C4-2B (cell line): ENCODE measurements around the gene SERPINE3.

Experiments used
- H3K27ac ChIP-seq: fragments of 450-650 bp; 2 replicates; pipeline ENCODE4 v1.5.1; 2017
- ZFX ChIP-seq: fragments of 450-650 bp; IDR thresholded peaks from 2 replicates; pipeline ENCODE4 v1.6.1; 2017
- TF ChIP-seq, protein P1 (sequence below): fragments of 450-650 bp; conservative IDR thresholded peaks from 2 replicates; pipeline ENCODE4 v1.5.1; 2017; ENCODE audit warnings: mild to moderate bottlenecking

Gene SERPINE3

DNA sequence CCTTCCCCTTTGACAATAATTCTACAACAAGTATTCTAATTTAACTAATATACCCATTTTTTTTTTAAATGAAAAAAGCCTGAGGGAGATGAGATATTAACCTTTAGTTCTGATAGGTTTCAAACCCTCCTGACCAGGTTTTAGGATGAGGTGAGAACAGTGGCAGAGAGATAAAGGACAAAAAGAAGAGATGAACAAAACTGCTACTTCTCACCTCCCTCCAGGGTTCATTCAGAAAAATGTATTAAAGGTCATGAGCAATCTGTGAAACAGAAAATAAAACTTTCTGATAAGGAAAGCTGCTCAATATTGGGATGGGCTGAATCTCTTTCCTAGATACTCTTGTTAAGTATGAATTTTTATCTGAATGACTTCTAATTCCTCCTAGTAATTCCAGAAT, 24.1 kb downstream of the SERPINE3 start:
- TF ChIP-seq, protein P1, sequence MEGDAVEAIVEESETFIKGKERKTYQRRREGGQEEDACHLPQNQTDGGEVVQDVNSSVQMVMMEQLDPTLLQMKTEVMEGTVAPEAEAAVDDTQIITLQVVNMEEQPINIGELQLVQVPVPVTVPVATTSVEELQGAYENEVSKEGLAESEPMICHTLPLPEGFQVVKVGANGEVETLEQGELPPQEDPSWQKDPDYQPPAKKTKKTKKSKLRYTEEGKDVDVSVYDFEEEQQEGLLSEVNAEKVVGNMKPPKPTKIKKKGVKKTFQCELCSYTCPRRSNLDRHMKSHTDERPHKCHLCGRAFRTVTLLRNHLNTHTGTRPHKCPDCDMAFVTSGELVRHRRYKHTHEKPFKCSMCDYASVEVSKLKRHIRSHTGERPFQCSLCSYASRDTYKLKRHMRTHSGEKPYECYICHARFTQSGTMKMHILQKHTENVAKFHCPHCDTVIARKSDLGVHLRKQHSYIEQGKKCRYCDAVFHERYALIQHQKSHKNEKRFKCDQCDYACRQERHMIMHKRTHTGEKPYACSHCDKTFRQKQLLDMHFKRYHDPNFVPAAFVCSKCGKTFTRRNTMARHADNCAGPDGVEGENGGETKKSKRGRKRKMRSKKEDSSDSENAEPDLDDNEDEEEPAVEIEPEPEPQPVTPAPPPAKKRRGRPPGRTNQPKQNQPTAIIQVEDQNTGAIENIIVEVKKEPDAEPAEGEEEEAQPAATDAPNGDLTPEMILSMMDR, result no peak
- TF ChIP-seq ZFX, result no peak
- no peak overlapping the region for H3K27ac ChIP-seq

DNA sequence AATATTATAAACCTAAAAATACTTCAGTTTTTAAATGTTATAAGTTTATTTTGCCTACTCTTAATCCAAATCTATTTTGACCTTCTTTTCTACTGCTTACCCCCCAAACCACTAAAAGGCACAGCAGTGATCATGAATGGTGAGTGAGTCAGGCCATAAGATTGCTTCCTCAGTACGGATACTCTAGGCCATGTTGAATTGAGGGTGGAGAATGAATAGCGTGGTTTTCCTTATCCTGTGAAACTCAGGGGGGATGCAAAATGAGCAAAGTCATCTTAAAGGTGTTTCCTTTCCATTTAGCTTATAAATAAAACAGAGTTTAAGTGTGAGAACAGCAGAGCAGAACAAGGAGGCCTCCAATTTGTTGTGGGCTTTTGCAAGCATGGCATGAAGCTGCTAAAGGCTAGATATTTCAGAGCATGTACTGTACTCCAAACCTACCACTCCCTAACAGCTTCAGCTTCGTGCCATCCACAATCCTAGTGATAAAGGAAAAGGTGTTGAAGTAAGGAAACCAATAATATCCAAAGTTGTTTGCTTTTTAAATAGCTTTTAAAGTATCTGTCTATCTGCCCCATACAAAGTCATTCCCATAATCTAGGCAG, 25.0 kb downstream of the SERPINE3 start:
- H3K27ac ChIP-seq, result no peak overlapping the region
- TF ChIP-seq, protein P1, result no peak
- TF ChIP-seq ZFX, result no peak

DNA sequence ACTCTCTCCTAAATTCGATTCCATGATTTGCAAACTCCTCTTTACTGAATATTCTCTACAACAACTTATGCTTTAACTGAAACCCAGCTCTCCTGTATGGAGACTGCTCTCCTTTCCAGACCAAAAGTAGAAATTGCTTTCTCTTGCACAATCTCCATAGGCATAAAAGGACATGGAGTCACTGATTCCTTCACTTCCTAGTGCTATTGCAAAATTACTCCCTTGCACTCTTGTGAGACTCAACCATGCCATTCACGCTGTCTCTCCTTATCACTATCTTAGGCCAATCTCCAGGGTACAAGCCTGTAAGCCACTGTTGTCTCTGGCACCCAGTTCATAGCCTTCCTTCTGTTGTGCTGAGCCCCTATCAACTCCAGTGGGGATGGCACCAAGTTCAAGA, 30.6 kb downstream of the SERPINE3 start:
- no peak for TF ChIP-seq ZFX
- TF ChIP-seq, protein P1, result no peak
- H3K27ac ChIP-seq, result no peak overlapping the region

DNA sequence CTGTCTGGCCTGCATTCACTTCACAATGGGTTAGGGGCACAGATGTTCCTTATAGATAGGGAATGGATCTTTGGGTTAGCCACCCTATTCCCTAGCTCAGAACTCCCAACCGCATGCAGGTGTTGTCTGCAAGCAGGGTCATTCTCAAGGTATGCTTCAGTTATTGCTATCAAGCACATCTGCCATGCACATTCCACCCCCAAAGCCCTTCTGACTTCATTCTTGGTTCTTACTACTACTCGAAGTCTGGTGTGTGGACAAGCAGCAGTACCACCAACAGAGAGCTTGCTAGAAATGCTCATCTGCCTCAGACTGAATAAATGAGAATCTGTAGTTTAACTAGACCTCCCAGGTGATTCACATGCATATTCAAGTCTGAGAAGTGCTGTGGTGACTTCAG, 31.3 kb downstream of the SERPINE3 start:
- H3K27ac ChIP-seq, result no peak overlapping the region
- TF ChIP-seq ZFX, result no peak
- TF ChIP-seq, protein P1, result no peak

DNA sequence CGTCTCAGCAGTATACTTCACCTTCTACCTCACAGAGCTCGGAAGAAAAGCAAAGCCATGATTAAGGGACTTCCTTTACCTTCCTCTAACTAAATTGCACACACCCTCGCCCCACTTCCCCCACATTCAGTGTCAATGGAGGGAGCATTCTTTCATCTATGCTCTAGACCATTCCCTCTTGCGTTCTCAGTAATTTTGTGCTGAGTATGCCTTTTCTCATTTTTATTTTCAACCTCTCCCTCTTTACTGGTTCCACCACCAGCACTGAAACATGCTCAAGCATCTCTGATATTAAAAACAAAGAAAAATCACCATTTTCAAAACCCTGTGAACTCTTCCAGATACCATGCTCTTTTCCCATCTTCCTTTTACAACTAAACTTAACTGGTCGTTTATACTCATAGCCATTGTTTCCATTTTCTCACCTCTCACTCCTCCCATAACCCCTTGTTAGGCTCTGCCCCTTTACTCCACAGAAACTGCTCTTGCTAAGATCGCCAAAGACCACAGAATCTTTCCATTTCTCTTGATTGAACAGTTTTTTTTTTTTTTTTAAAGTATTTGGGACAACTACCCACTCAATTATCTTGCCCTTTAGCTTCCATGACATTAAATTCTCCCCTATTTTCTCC, 32.4 kb downstream of the SERPINE3 start:
- TF ChIP-seq, protein P1, result no peak
- TF ChIP-seq ZFX, result no peak
- H3K27ac ChIP-seq, result no peak overlapping the region

DNA sequence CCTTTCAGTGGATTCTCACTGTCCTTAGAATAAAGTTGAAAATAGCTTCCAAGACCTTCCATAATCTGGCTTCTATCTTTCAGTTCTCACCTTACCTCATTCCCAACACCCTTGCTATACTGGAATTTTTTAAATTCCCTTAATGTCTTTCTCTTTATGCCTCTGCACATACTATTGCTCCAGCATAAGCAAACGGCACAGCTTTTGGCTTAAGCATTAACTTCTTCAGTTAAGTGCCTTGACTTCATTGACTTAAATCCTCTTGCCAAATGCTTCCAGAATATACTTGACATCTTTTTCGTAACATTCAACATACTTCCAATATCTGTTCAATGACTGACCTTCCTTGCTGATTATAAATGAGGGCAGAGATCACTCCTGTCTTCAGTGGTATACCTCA, 34.0 kb downstream of the SERPINE3 start:
- H3K27ac ChIP-seq, result no peak overlapping the region
- TF ChIP-seq, protein P1, result no peak
- no peak for TF ChIP-seq ZFX

DNA sequence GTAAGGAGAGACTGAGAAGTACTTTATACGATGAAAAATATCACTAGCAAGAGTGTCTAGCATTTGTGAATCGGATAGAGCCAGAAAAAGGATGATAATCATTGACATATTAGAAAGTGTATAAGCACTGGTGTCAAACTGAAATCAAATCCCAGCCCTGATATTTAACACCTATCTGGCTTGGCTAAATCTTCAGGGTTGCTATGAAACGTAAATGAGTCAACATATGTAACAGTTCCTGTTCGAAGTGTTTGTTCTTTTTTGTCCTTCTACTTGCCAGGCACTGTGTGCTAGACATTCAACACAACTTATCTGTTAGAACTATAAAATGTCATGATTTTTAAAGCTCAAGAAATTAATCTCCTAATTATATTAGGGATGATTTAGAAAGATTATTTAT, 40.8 kb downstream of the SERPINE3 start:
- no peak for TF ChIP-seq ZFX
- TF ChIP-seq, protein P1, result no peak
- H3K27ac ChIP-seq, result no peak overlapping the region
